ENCODE measurements around the gene CYS1.

- TF ChIP-seq, protein P1, sequence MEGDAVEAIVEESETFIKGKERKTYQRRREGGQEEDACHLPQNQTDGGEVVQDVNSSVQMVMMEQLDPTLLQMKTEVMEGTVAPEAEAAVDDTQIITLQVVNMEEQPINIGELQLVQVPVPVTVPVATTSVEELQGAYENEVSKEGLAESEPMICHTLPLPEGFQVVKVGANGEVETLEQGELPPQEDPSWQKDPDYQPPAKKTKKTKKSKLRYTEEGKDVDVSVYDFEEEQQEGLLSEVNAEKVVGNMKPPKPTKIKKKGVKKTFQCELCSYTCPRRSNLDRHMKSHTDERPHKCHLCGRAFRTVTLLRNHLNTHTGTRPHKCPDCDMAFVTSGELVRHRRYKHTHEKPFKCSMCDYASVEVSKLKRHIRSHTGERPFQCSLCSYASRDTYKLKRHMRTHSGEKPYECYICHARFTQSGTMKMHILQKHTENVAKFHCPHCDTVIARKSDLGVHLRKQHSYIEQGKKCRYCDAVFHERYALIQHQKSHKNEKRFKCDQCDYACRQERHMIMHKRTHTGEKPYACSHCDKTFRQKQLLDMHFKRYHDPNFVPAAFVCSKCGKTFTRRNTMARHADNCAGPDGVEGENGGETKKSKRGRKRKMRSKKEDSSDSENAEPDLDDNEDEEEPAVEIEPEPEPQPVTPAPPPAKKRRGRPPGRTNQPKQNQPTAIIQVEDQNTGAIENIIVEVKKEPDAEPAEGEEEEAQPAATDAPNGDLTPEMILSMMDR (IDR thresholded peaks at IDR 0.05): no peak
- TF ChIP-seq EZH2 (IDR thresholded peaks at IDR 0.05): no peak
- no peak for TF ChIP-seq EZH2phosphoT487 (IDR thresholded peaks at IDR 0.05)
Observed at GRCh38 chr2:10007435-10007834, 72.8 kb downstream of the CYS1 start.
